SK-N-SH treated with all-trans-retinoic acid at 6 μM for 48 hours (cell line): Measurements from ENCODE around the gene SH3BP1.

ENCODE experiments used
- ESRRG ChIP-seq: fragments of 250-450 bp; sonication (Bioruptor Pico); IDR thresholded peaks from 2 replicates; pipeline ENCODE4 v1.6.1; 2021; ENCODE audit warnings: mild to moderate bottlenecking
- ISL1 ChIP-seq: fragments of 250-450 bp; sonication (Bioruptor Pico); IDR thresholded peaks from 2 replicates; pipeline ENCODE4 v2.1.2; 2022; ENCODE audit warnings: mild to moderate bottlenecking, moderate library complexity
- OSR1 ChIP-seq: fragments of 250-450 bp; sonication (Bioruptor Pico); IDR thresholded peaks from 2 replicates; pipeline ENCODE4 v1.8.0; 2022; ENCODE audit warnings: moderate library complexity, mild to moderate bottlenecking, inconsistent platforms
- RARB ChIP-seq: fragments of 250-450 bp; sonication (Bioruptor Pico); IDR thresholded peaks from 2 replicates; pipeline ENCODE4 v1.8.0; 2021; ENCODE audit warnings: mild to moderate bottlenecking, moderate library complexity
- SNAI2 ChIP-seq: fragments of 250-450 bp; sonication (Bioruptor Pico); IDR thresholded peaks from 2 replicates; pipeline ENCODE4 v1.5.0; 2020; ENCODE audit warnings: mild to moderate bottlenecking, moderate library complexity
- ZC3H10 ChIP-seq: fragments of 250-450 bp; sonication (Bioruptor Pico); IDR thresholded peaks from 2 replicates; pipeline ENCODE4 v1.5.1; 2021; ENCODE audit warnings: mild to moderate bottlenecking, moderate library complexity
- ZFP3 ChIP-seq: fragments of 250-450 bp; sonication (Bioruptor Pico); IDR thresholded peaks from 2 replicates; pipeline ENCODE4 v1.5.0; 2020; ENCODE audit warnings: mild to moderate bottlenecking, moderate library complexity
- ZNF70 ChIP-seq: fragments of 450-650 bp; formaldehyde crosslinking; IDR thresholded peaks from 2 replicates; pipeline ENCODE4 v1.5.0; 2020; ENCODE audit warnings: mild to moderate bottlenecking, moderate library complexity
- ZNF8 ChIP-seq: fragments of 450-650 bp; formaldehyde crosslinking; IDR thresholded peaks from 2 replicates; pipeline ENCODE4 v1.5.0; 2020; ENCODE audit warnings: mild to moderate bottlenecking, moderate library complexity
- TF ChIP-seq, protein P1 (sequence below): fragments of 250-450 bp; sonication (Bioruptor Pico); IDR thresholded peaks from 2 replicates; pipeline ENCODE4 v1.8.0; 2020; ENCODE audit warnings: mild to moderate bottlenecking, moderate library complexity, borderline replicate concordance
- TF ChIP-seq, protein P2 (sequence below): fragments of 250-450 bp; sonication (Bioruptor Pico); IDR thresholded peaks from 2 replicates; pipeline ENCODE4 v1.5.0; 2020; ENCODE audit warnings: mild to moderate bottlenecking, moderate library complexity
- TF ChIP-seq, protein P3 (sequence below): fragments of 250-450 bp; sonication (Bioruptor Pico); IDR thresholded peaks from 2 replicates; pipeline ENCODE4 v1.5.1; 2020; ENCODE audit warnings: low read depth, mild to moderate bottlenecking, moderate library complexity

DNA sequence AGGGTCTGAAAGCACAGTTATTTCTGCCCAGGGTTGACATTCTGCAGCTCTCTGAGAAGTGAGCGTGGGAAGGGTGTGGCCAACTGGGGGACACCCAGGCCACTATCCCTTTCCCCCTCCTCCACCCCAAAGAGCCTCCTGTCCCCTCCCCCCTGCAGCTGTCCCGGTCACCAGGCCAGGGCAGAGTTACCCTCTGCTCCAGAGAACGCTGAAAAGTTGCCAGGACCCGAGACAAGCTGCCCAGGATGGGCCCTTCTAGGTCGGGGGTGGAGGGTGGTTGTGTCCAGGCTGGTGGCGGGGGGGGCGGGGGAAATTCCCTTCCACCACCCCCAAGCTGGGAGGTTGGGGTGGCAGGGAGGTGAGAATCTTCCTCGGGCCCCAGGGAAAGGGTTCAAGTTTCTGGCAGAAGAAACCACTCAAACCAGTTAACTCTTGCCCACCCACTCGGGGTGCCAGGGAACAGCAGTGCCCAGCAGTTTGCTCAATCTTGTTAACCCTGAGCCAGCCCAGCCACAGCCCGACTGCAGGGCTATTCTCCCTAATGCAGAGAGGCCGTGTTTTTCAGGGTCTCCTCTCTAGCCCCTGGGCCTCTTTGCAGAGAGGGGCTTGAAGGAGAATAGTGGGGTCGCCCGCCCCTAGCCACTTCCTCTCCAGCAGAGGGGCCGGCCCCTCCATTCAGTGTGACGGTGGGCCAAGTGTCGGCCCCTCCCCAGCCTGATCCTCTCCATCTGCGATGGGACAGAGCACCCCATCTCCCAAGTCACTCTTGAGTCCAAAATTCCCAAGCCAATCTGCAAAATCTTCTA is 36.7 kb downstream of the SH3BP1 start:
- TF ChIP-seq, protein P1, sequence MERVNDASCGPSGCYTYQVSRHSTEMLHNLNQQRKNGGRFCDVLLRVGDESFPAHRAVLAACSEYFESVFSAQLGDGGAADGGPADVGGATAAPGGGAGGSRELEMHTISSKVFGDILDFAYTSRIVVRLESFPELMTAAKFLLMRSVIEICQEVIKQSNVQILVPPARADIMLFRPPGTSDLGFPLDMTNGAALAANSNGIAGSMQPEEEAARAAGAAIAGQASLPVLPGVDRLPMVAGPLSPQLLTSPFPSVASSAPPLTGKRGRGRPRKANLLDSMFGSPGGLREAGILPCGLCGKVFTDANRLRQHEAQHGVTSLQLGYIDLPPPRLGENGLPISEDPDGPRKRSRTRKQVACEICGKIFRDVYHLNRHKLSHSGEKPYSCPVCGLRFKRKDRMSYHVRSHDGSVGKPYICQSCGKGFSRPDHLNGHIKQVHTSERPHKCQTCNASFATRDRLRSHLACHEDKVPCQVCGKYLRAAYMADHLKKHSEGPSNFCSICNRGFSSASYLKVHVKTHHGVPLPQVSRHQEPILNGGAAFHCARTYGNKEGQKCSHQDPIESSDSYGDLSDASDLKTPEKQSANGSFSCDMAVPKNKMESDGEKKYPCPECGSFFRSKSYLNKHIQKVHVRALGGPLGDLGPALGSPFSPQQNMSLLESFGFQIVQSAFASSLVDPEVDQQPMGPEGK (CRISPR knock-in tag): no peak
- TF ChIP-seq, protein P2, sequence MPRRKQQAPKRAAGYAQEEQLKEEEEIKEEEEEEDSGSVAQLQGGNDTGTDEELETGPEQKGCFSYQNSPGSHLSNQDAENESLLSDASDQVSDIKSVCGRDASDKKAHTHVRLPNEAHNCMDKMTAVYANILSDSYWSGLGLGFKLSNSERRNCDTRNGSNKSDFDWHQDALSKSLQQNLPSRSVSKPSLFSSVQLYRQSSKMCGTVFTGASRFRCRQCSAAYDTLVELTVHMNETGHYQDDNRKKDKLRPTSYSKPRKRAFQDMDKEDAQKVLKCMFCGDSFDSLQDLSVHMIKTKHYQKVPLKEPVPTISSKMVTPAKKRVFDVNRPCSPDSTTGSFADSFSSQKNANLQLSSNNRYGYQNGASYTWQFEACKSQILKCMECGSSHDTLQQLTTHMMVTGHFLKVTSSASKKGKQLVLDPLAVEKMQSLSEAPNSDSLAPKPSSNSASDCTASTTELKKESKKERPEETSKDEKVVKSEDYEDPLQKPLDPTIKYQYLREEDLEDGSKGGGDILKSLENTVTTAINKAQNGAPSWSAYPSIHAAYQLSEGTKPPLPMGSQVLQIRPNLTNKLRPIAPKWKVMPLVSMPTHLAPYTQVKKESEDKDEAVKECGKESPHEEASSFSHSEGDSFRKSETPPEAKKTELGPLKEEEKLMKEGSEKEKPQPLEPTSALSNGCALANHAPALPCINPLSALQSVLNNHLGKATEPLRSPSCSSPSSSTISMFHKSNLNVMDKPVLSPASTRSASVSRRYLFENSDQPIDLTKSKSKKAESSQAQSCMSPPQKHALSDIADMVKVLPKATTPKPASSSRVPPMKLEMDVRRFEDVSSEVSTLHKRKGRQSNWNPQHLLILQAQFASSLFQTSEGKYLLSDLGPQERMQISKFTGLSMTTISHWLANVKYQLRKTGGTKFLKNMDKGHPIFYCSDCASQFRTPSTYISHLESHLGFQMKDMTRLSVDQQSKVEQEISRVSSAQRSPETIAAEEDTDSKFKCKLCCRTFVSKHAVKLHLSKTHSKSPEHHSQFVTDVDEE (CRISPR knock-in tag): no peak
- no peak for TF ChIP-seq SNAI2
- TF ChIP-seq ZFP3 (CRISPR knock-in tag): no peak
- TF ChIP-seq ZNF8 (CRISPR knock-in tag): no peak
- no peak for TF ChIP-seq ESRRG (CRISPR knock-in tag)
- TF ChIP-seq, protein P3, sequence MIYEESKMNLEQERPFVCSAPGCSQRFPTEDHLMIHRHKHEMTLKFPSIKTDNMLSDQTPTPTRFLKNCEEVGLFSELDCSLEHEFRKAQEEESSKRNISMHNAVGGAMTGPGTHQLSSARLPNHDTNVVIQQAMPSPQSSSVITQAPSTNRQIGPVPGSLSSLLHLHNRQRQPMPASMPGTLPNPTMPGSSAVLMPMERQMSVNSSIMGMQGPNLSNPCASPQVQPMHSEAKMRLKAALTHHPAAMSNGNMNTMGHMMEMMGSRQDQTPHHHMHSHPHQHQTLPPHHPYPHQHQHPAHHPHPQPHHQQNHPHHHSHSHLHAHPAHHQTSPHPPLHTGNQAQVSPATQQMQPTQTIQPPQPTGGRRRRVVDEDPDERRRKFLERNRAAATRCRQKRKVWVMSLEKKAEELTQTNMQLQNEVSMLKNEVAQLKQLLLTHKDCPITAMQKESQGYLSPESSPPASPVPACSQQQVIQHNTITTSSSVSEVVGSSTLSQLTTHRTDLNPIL (CRISPR knock-in tag): no peak
- TF ChIP-seq ZNF70 (CRISPR knock-in tag): no peak
- TF ChIP-seq ZC3H10 (CRISPR knock-in tag): no peak
- TF ChIP-seq OSR1: no peak
- no peak for TF ChIP-seq ISL1 (CRISPR knock-in tag)
- no peak for TF ChIP-seq RARB
